OCI-M2 (cell line): ENCODE measurements around the gene NR0B2.
A peak's percentile ranks its signal among the peaks of the same experiment; 100 is the strongest.

Experiments used
- DNase-seq: peaks from one replicate; lab custom pipeline; 2025; ENCODE audit not compliant: unreplicated experiment; lab: John Stamatoyannopoulos, UW

Gene NR0B2

DNA sequence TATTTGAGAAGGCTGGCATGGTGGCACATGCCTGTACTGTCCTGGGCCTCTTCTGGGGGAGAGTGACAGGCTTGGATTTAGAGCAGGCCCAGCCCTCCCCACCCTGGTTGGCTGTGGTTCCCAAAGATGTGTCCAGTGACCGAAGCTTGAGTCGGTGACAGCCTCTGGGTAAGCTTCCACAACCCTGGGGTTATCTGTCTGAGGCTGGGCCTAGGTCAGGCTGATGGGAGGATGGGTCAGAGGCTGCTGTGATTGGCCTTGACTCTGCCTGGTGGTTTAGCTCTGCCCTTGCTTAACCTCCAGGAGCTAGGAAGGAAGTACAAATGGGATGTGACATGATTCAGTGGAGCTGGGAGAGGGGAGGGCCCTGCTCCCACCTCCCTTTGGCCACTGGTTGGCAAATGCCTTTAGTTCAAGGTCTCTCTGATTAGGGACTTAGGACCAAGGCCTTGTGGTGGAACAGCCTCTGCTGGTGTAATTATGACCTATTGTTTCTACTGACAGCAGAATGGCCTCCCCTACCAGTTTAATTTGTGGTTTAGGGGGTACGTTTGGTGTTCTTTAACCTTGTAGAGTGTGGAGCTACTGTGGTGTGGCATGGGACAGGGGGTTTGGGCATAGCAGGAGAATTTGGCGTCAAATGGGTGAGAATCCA, 24.4 kb upstream of the NR0B2 start:
- DNase-seq, result no peak

DNA sequence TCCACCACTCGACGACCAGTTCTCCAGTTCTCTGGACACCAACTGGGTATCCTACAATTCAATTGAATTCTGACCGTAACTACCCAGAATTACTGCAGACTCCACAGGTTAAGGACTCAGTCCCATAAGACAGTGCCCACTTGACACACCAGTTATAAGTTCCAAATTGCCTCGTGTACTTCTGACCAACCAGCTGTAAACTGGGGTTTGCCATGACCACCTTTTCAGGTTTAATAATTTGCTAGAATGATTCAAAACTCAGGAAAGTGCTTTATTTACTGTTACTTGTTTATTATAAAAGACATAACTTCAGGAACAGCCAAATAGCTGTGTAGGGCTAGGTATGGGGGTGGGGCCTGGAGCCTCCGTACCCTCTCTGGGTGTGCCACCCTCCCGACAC, 23.0 kb upstream of the NR0B2 start:
- DNase-seq, result no peak

DNA sequence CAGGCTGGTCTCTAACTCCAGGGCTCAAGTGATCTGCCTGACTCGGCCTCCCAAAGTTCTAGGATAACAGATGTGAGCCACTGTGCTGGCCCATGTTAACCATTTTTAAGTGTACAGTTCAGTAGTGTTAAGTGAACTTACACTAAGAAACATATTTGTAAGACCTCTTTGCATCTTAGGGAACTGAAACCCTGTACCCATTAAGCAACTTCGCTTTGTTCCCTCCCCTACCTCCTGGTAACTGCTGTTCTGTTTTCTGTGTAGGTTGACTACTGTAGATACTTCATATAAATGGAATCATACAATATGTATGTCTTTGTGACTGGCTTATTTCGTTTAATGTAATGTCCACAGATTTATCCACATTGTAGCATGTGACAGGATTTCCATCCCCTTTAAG, 18.8 kb upstream of the NR0B2 start:
- no peak for DNase-seq

DNA sequence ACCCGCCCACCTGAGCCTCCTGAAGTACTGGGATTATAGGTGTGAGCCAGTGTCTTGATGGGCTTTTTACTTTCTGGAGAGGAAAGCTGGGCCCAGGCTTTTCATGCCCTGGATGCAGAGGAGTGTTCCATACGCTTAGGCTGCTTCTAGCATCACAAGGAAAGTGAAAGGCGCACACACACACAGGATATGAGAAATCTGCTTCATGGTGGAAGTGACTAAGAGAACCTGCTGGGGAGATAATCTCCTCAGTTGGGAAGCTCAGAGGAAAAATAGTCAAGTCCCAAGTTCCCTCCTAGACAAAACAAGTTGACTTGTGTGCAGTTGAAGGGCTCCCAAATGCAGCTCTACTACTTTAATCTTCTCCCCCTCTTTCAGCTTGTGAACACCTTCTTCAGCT, 9.9 kb upstream of the NR0B2 start:
- DNase-seq, result no peak

DNA sequence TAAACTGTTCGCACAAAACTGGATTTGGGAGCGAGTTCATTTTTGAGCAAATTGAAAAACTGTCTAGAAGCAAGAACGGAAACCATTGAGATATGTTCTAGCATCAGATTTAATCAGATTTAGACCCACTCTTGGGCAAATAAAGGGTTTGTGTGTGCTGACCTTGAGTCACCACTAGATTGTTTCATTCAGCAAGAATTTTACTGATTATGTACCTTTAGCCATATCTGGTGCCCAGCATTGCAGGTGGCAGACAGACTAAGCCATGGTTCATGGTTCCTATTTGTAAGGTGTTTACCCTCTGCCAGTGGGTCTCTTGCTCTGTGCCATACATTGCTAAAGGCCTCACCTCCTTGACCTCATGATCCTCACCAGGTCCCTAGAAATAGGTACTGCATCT, 9.1 kb upstream of the NR0B2 start:
- no peak for DNase-seq

DNA sequence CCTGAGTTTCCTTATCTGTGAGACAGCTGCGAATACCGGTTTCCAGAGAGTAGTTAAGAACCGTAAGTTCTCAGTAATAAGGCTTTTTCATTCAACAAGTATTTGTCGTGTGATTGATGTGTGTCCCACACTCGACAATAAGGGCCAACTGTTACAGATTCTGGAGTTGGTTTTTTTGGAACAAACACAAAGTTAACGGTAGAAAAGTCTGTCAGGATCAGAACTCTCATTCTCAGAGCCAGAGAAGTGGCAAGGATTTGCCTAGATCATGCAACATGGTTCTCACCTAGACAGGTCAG, 8.6 kb upstream of the NR0B2 start:
- DNase-seq, result no peak

DNA sequence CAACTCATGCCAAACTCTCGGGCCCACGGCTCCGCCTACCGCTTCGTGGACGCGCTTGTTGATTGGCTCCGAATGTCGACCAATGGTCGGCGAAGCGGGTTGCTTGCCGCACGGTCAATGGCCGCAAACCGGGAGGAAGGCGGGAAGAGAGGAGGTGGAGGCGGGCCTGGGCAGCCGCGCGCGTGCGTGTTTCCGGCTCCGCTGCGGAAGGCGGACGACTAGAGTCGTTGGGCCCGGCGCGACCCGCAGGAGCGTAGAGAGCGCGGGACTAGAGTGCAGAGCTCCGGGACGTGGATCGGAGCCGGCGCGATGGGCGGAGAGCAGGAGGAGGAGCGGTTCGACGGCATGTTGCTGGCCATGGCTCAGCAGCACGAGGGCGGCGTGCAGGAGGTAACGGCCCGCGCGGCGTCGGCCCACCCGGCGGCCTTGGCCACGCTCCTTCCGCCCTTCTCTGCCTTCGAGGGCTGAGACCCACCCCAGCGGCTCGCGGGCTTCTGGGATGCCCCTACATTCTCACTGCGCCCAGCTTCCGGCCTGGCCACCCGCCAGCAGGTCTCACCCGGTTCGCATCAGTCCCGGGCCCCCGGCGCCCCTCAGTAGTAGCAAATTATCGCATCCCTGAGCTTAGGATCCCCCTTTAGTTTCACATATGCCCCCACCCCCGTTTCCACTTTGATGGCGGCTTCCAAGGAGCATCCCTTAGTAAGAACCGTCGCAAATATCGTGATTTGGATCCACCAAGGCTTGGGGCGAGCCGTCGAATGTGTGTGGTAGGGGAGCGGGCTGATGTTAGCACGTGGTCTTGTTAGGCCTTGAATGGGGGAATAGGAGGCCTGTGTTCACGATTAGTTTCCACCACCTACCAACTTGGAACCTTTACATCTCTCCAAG, 8.0 kb upstream of the NR0B2 start, which contains the start of gene NUDC:
Gene NUDC, plus strand, starts transcription at position 204 of the 891 bp plus-strand sequence. Its CDS starts 106 bp downstream, at position 310.
- peak; percentile 60 for DNase-seq

DNA sequence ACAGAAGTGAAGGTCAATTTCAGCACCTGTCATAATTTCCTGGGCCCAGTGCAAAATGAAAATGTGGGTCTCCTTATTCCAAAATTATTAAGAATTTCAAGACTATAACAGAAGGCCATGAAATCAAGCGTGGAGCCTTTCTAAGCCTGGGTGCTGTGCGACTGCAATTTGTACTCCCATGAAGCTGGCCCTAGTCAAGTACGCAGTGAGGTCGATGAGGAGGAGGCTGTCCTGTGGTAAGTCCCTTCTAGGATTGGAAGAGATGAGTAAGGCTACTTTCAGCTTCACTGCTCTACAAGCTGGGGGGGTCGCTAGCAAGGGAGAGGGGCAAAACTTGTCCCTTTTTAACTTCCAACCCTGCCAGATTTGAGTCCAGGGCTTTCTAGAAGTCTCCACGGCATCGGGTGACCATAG, 7.4 kb upstream of the NR0B2 start:
- no peak for DNase-seq

DNA sequence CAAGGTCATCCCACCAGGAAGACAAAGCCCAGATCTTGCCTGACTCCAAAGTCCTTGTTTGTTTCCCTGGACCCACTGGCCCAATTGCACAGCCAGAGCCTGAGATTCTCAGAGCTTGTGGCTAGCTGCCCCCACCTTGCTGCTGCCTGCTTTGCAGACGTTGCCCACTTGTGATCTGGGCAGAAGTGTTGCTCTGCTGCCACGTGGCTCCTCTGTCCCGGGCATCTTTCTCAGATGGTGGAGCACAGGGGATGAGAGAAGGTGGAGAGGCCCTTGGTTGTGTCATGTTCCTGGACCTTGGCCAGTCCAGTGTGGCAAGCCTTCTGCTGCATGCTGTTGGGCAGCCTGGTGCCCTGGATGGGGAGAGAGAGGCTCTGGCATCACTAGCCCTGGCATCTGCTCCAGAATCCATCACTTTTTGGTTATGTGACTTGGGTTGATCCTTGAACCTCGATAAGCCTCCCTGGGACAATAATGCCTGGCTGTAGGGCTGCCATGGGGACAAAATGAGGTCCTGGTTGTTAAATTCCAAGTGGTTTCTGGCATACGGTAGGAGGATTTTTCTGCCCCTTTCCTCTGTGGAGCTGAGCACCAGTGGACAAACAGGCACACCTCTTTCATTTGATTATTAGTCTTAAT, 1.5 kb upstream of the NR0B2 start:
- DNase-seq, result no peak

DNA sequence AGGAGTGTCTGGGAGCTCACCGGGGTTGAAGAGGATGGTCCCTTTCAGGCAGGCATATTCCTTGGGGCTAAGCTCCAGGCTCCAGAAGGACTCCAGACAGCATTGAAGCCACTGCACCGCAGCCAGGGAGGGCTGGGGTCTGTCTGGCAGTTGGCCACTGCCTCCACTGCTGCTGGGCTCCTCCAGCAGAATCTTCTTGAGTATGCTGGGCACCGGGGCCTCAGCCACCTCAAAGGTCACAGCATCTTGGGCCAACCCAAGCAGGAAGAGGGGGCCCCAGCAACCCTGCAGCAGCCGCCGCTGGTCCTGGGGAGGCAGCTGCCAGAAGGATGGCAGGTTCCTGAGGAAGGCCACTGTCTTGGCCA, 404 bp downstream of the NR0B2 start:
- DNase-seq, result no peak

GRCh38 chr1:26912147-26912490, 1.7 kb downstream of the NR0B2 start:
- no peak for DNase-seq

GRCh38 chr1:26911399-26912146, 2.2 kb downstream of the NR0B2 start:
- DNase-seq, result no peak

DNA sequence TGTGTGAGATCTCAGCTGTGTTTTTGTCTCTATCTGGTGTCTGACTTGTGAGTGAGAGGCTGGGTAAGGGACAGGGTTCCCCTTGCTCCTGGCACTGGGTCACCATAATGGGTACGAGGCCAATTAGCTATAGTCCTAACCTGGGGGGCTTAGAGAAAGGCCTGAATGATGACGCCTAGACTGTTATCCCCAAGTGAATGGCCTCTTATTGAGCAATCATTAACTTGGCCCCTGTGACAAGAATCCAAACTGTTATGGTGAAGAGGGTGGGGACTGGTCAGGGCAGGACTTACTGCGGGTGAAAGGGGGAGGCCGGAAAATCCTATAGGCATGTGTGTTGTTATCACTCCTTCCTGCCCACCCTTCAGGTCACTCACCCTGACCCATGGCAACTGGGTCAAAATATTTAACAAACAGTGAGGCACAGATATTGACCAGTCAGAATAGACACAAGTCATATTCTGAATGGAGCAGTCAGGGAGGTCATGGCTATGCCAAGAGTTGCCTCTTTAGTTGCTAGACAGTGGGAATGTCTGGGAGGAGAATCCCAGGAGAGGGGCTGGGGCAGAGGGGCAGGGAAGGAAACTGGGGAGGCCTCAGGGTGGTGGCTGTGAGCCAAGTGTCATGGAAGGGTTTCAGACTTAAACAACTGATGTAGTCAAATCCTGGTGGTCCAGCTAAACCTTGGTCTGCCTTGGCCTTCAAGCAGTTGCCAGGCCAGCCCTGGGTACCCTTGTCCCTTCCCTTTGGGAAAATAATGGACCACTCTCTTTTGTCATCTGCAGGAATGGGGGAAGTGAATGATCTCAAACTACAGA, 3.2 kb downstream of the NR0B2 start:
- no peak for DNase-seq

DNA sequence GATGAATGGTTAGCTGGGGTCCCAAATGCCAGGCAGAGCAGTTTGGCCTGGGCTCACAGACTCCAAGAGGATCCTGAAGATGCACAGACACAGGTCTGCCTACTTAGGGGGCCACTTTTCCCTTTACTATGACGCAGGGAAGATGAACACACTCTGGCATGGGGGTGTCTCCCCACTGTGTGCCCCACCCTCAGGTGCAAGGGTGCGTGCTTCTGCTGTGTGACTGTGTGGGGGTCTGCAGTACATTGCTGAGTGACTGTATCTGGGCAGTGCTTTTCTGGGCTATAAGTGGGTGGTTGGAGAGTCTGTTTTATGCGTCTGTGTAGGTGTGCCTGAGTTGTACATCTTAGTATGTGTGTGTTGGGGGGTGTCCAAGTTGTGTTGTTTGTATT, 3.8 kb downstream of the NR0B2 start:
- DNase-seq, result no peak

GRCh38 chr1:26907071-26907917, 6.5 kb downstream of the NR0B2 start:
- DNase-seq, result no peak

- DNase-seq, result no peak
Observed at GRCh38 chr1:26900815-26901511, 12.8 kb downstream of the NR0B2 start.

GRCh38 chr1:26900001-26900814, 13.6 kb downstream of the NR0B2 start, which contains the start of gene GPATCH3:
Gene GPATCH3, minus strand, starts transcription at chr1:26900467. Its CDS starts 25 bp downstream, at chr1:26900442.
- DNase-seq, result peak; percentile 76

- DNase-seq, result no peak
Observed at GRCh38 chr1:26897351-26897750, 16.4 kb downstream of the NR0B2 start.
